ENCODE data around the gene NPIPB8. TPM values are rescaled to one million over a fixed set of nuclear protein-coding genes. Genes with fewer than 3 reads are reported as not detected.
A peak's percentile ranks its signal among the peaks of the same experiment; 100 is the strongest.

NPIPB8 gene
- total and polyA plus RNA-seq, 2 of the 13 experiments (the other 11 are each of a cell fraction or from before 2014, with no cell fraction given), result 0.49 to 2.3 TPM

- H3K9me3 ChIP-seq (ENCODE audit: low read length), result no peaks in the 10 kb centered on the region
- H3K36me3 ChIP-seq (replicated peaks in 1 of 2; ENCODE audit: control insufficient read depth in 1 of 2, insufficient read depth in 2 of 2, low read length in 2 of 2), result peaks cover 0 to 11% of the 10 kb centered on the region in 2 experiments; a peak in 3 of 5 replicates
- peak; percentile 72 for DNase-seq (ENCODE audit: low spot score)
- BruUV-seq (replicated peaks), result no TSS peak
- peaks cover 6% of the 10 kb centered on the region for H3K79me2 ChIP-seq (ENCODE audit: insufficient read depth, low read length)
- H3K4me3 ChIP-seq (replicated peaks in 1 of 3; ENCODE audit: insufficient read depth in 1 of 3, low read depth in 2 of 3, low read length in 3 of 3), result peak overlapping the region; percentile 66 to 80 (median 69)
- intact Hi-C loops (cut with micrococcal nuclease; ENCODE audit: unreplicated experiment), result no loop called here
- no peaks in the 10 kb centered on the region for H3K27me3 ChIP-seq (ENCODE audit: control insufficient read depth in 1 of 2, insufficient read depth in 2 of 2, low read length in 2 of 2)
- H2AFZ ChIP-seq (ENCODE audit: low read length), result no peak overlapping the region
- WGBS (ENCODE audit: low lambda C conversion rate), result 9% methylated on average over 6 of the region's 8 CpGs
- peak overlapping the region; percentile 81 for H3K27ac ChIP-seq (ENCODE audit: extremely low read length, insufficient read depth, low read length)
- H3K4me2 ChIP-seq (ENCODE audit: low read depth, low read length), result peak overlapping the region; percentile 88
- in situ Hi-C loops (cut with HindIII; ENCODE audit: extremely low pct_ligation_motif_present, low pct_unique_long_range_greater_than_20kb), result no loop called here
- peak overlapping the region; percentile 74 for H3K9ac ChIP-seq (ENCODE audit: insufficient read depth, low read depth, low read length)
- ATAC-seq, result peak; percentile 3; the same call in 2 of the 3 replicates
- FAIRE-seq, result no peak
- ChIA-PET POLR2A (interaction anchor here (0.6 to 3.3 kb wide), 13 partner anchors 10 to 104 kb away, joined by 3 to 175 read pairs (median 7); partner anchors contain the start of genes CLN3, NUPR1, SGF29 and SULT1A1), CTCF (ENCODE audit: low intra/inter-chr PET ratio, low total read pairs) (no interaction called here)
- H3K4me1 ChIP-seq (ENCODE audit: insufficient read depth, low read length), result peaks cover 50% of the 10 kb centered on the region
- no peaks in the 10 kb centered on the region for H4K20me1 ChIP-seq (ENCODE audit: insufficient read depth, low read length)
- TF ChIP-seq, protein P1, sequence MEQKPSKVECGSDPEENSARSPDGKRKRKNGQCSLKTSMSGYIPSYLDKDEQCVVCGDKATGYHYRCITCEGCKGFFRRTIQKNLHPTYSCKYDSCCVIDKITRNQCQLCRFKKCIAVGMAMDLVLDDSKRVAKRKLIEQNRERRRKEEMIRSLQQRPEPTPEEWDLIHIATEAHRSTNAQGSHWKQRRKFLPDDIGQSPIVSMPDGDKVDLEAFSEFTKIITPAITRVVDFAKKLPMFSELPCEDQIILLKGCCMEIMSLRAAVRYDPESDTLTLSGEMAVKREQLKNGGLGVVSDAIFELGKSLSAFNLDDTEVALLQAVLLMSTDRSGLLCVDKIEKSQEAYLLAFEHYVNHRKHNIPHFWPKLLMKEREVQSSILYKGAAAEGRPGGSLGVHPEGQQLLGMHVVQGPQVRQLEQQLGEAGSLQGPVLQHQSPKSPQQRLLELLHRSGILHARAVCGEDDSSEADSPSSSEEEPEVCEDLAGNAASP (CRISPR knock-in tag; IDR thresholded peaks at IDR 0.05; ENCODE audit: borderline replicate concordance), result no peak; the same call in 1 of the 2 replicates
- TF ChIP-seq ISL2 (CRISPR knock-in tag; IDR thresholded peaks at IDR 0.05) (no peak), ZNF256 (CRISPR knock-in tag; conservative IDR thresholded peaks at IDR 0.05) (no peak), PAF1 (CRISPR knock-in tag; IDR thresholded peaks at IDR 0.05) (no peak), SRSF1 (optimal IDR thresholded peaks at IDR 0.05; ENCODE audit: low read depth, low read length) (no peak), JARID2 (CRISPR knock-in tag; IDR thresholded peaks at IDR 0.05; ENCODE audit: insufficient replicate concordance) (no peak), NBN (conservative IDR thresholded peaks at IDR 0.05) (no peak), HINFP (CRISPR knock-in tag; IDR thresholded peaks at IDR 0.05; ENCODE audit: low read depth) (no peak; the same call in 1 of the 2 replicates), ZNF773 (CRISPR knock-in tag; IDR thresholded peaks at IDR 0.05; ENCODE audit: borderline replicate concordance) (no peak), ZNF12 (CRISPR knock-in tag; IDR thresholded peaks at IDR 0.05) (no peak), SAP130 (CRISPR knock-in tag; IDR thresholded peaks at IDR 0.05; ENCODE audit: low read depth) (no peak), MTERF4 (CRISPR knock-in tag; IDR thresholded peaks at IDR 0.05) (no peak)
- TF ChIP-seq, protein P2, sequence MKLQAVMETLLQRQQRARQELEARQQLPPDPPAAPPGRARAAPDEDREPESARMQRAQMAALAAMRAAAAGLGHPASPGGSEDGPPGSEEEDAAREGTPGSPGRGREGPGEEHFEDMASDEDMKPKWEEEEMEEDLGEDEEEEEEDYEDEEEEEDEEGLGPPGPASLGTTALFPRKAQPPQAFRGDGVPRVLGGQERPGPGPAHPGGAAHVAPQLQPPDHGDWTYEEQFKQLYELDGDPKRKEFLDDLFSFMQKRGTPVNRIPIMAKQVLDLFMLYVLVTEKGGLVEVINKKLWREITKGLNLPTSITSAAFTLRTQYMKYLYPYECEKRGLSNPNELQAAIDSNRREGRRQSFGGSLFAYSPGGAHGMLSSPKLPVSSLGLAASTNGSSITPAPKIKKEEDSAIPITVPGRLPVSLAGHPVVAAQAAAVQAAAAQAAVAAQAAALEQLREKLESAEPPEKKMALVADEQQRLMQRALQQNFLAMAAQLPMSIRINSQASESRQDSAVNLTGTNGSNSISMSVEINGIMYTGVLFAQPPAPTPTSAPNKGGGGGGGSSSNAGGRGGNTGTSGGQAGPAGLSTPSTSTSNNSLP (IDR thresholded peaks at IDR 0.05; ENCODE audit: low read depth, low read length), result no peak
- TF ChIP-seq, protein P3, sequence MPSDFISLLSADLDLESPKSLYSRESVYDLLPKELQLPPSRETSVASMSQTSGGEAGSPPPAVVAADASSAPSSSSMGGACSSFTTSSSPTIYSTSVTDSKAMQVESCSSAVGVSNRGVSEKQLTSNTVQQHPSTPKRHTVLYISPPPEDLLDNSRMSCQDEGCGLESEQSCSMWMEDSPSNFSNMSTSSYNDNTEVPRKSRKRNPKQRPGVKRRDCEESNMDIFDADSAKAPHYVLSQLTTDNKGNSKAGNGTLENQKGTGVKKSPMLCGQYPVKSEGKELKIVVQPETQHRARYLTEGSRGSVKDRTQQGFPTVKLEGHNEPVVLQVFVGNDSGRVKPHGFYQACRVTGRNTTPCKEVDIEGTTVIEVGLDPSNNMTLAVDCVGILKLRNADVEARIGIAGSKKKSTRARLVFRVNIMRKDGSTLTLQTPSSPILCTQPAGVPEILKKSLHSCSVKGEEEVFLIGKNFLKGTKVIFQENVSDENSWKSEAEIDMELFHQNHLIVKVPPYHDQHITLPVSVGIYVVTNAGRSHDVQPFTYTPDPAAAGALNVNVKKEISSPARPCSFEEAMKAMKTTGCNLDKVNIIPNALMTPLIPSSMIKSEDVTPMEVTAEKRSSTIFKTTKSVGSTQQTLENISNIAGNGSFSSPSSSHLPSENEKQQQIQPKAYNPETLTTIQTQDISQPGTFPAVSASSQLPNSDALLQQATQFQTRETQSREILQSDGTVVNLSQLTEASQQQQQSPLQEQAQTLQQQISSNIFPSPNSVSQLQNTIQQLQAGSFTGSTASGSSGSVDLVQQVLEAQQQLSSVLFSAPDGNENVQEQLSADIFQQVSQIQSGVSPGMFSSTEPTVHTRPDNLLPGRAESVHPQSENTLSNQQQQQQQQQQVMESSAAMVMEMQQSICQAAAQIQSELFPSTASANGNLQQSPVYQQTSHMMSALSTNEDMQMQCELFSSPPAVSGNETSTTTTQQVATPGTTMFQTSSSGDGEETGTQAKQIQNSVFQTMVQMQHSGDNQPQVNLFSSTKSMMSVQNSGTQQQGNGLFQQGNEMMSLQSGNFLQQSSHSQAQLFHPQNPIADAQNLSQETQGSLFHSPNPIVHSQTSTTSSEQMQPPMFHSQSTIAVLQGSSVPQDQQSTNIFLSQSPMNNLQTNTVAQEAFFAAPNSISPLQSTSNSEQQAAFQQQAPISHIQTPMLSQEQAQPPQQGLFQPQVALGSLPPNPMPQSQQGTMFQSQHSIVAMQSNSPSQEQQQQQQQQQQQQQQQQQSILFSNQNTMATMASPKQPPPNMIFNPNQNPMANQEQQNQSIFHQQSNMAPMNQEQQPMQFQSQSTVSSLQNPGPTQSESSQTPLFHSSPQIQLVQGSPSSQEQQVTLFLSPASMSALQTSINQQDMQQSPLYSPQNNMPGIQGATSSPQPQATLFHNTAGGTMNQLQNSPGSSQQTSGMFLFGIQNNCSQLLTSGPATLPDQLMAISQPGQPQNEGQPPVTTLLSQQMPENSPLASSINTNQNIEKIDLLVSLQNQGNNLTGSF (CRISPR knock-in tag; IDR thresholded peaks at IDR 0.05), result no peak
Measured at GRCh38 chr16:28596115-28596630, 41.7 kb upstream of the NPIPB8 start.

Measured in HepG2 (cell line).